HEK293 (cell line): ENCODE measurements around the gene NDE1.

Experiments
- CTCF ChIA-PET: fragments of 350-600 bp; formaldehyde crosslinking; extraction: SDS; loops from one replicate; lab custom pipeline; 2021; ENCODE audit warnings: antibody characterized with exemption; lab: Yijun Ruan, JAX
- POLR2A ChIA-PET: fragments of 300-600 bp; formaldehyde crosslinking; extraction: SDS; loops from one replicate; lab custom pipeline; 2020; ENCODE audit warnings: antibody characterized with exemption, inconsistent platforms; lab: Yijun Ruan, JAX
- H3K27ac ChIP-seq: fragments of 200-500 bp; sonication (Bioruptor generic); 2 replicates; pipeline ENCODE4 v1.5.1; 2014; ENCODE audit warnings: low read depth, low read length, control low read depth, inconsistent platforms; ENCODE audit errors: extremely low read depth
- H3K36me3 ChIP-seq, 2 experiments: fragments of 200-500 bp in 1 of 2; sonication (Bioruptor generic) in 1 of 2; 1 replicate in 1 of 2; 2 replicates in 1 of 2; pipeline ENCODE4 v1.5.1; 2014 to 2017; ENCODE audit warnings: inconsistent platforms in 2 of 2, low read length in 2 of 2; ENCODE audit not compliant: control insufficient read depth in 2 of 2, insufficient read depth in 1 of 2
- H3K4me1 ChIP-seq: fragments of 200-500 bp; sonication (Bioruptor generic); 2 replicates; pipeline ENCODE4 v1.5.1; 2014; ENCODE audit warnings: mild to moderate bottlenecking, low read length, inconsistent platforms; ENCODE audit not compliant: control insufficient read depth, insufficient read depth
- H3K4me3 ChIP-seq: 2 replicates; pipeline ENCODE4 v1.5.1; 2011; ENCODE audit warnings: low read depth, mild to moderate bottlenecking, control low read depth, low read length, moderate library complexity
- H3K9me3 ChIP-seq: fragments of 200-500 bp; sonication (Bioruptor generic); 2 replicates; pipeline ENCODE4 v1.5.1; 2014; ENCODE audit warnings: low read depth, low read length, inconsistent platforms; ENCODE audit not compliant: control insufficient read depth, insufficient read depth
- GFI1B ChIP-seq: fragments of 450-650 bp; formaldehyde crosslinking; IDR thresholded peaks from 2 replicates; pipeline ENCODE4 v1.5.1; 2016; ENCODE audit warnings: missing biosample characterization, missing genetic modification characterization
- KLF10 ChIP-seq: fragments of 450-650 bp; IDR thresholded peaks from 2 replicates; pipeline ENCODE4 v1.5.1; 2018; ENCODE audit warnings: missing biosample characterization, mild to moderate bottlenecking, missing genetic modification characterization
- OSR2 ChIP-seq: fragments of 450-650 bp; formaldehyde crosslinking; IDR thresholded peaks from 2 replicates; pipeline ENCODE4 v1.5.1; 2016; ENCODE audit warnings: missing biosample characterization, missing genetic modification characterization
- REPIN1 ChIP-seq: fragments of 450-650 bp; formaldehyde crosslinking; IDR thresholded peaks from 2 replicates; pipeline ENCODE4 v1.5.1; 2017; ENCODE audit warnings: missing biosample characterization, missing genetic modification characterization, low read depth
- YY1 ChIP-seq: fragments of 450-650 bp; formaldehyde crosslinking; IDR thresholded peaks from 2 replicates; pipeline ENCODE4 v1.5.1; 2018; ENCODE audit warnings: missing biosample characterization, missing genetic modification characterization
- ZBTB20 ChIP-seq: fragments of 450-650 bp; formaldehyde crosslinking; IDR thresholded peaks from 2 replicates; pipeline ENCODE4 v1.5.1; 2016; ENCODE audit warnings: missing biosample characterization, missing genetic modification characterization
- ZBTB6 ChIP-seq: fragments of 450-650 bp; formaldehyde crosslinking; IDR thresholded peaks from 2 replicates; pipeline ENCODE4 v1.5.1; 2017; ENCODE audit warnings: missing biosample characterization, missing genetic modification characterization
- ZFP41 ChIP-seq: fragments of 450-650 bp; formaldehyde crosslinking; IDR thresholded peaks from 2 replicates; pipeline ENCODE4 v1.5.1; 2016; ENCODE audit warnings: missing biosample characterization, missing genetic modification characterization, borderline replicate concordance
- ZFP69B ChIP-seq: fragments of 450-650 bp; formaldehyde crosslinking; IDR thresholded peaks from 2 replicates; pipeline ENCODE4 v1.5.1; 2016; ENCODE audit warnings: missing biosample characterization, missing genetic modification characterization
- ZNF18 ChIP-seq: fragments of 450-650 bp; formaldehyde crosslinking; IDR thresholded peaks from 2 replicates; pipeline ENCODE4 v1.5.1; 2016; ENCODE audit warnings: missing biosample characterization, missing genetic modification characterization
- ZNF341 ChIP-seq: fragments of 450-650 bp; formaldehyde crosslinking; IDR thresholded peaks from 2 replicates; pipeline ENCODE4; 2016; ENCODE audit warnings: low read depth, missing biosample characterization, missing genetic modification characterization
- ZNF391 ChIP-seq: fragments of 450-650 bp; formaldehyde crosslinking; IDR thresholded peaks from 2 replicates; pipeline ENCODE4 v1.5.1; 2016; ENCODE audit warnings: low read depth, missing biosample characterization, missing genetic modification characterization, borderline replicate concordance
- ZNF488 ChIP-seq: fragments of 450-650 bp; formaldehyde crosslinking; IDR thresholded peaks from 2 replicates; pipeline ENCODE4 v1.5.1; 2016; ENCODE audit warnings: missing biosample characterization, missing genetic modification characterization
- ZNF544 ChIP-seq: fragments of 450-650 bp; formaldehyde crosslinking; IDR thresholded peaks from 2 replicates; pipeline ENCODE4 v1.5.0; 2017; ENCODE audit warnings: missing biosample characterization, missing genetic modification characterization
- ZNF791 ChIP-seq: fragments of 450-650 bp; formaldehyde crosslinking; IDR thresholded peaks from 2 replicates; pipeline ENCODE4 v1.5.1; 2016; ENCODE audit warnings: missing biosample characterization, missing genetic modification characterization
- ZXDB ChIP-seq: fragments of 450-650 bp; formaldehyde crosslinking; IDR thresholded peaks from 2 replicates; pipeline ENCODE4 v1.5.1; 2016; ENCODE audit warnings: missing biosample characterization, missing genetic modification characterization
- TF ChIP-seq, protein P1 (sequence below): fragments of 450-650 bp; formaldehyde crosslinking; IDR thresholded peaks from 2 replicates; pipeline ENCODE4 v1.5.1; 2016; ENCODE audit warnings: missing biosample characterization, missing genetic modification characterization
- TF ChIP-seq, protein P2 (sequence below): IDR thresholded peaks from 2 replicates; pipeline ENCODE4 v1.6.1; 2011; ENCODE audit warnings: mild to moderate bottlenecking, low read depth, low read length, borderline replicate concordance

The NDE1 gene

GRCh38 chr16:15604460-15605440, 45.3 kb upstream of the NDE1 start:
- no peaks in the 10 kb centered on the region for H3K9me3 ChIP-seq
- no peaks in the 10 kb centered on the region for H3K4me1 ChIP-seq
- no peak for TF ChIP-seq ZBTB6
- TF ChIP-seq ZNF18 (tag by site-specific recombination): no peak
- no peak for TF ChIP-seq GFI1B
- no peak for TF ChIP-seq ZNF391 (tag by site-specific recombination)
- no peak for TF ChIP-seq ZFP41 (tag by site-specific recombination)
- TF ChIP-seq OSR2 (tag by site-specific recombination): no peak
- TF ChIP-seq ZNF488 (tag by site-specific recombination): no peak
- TF ChIP-seq, protein P1, sequence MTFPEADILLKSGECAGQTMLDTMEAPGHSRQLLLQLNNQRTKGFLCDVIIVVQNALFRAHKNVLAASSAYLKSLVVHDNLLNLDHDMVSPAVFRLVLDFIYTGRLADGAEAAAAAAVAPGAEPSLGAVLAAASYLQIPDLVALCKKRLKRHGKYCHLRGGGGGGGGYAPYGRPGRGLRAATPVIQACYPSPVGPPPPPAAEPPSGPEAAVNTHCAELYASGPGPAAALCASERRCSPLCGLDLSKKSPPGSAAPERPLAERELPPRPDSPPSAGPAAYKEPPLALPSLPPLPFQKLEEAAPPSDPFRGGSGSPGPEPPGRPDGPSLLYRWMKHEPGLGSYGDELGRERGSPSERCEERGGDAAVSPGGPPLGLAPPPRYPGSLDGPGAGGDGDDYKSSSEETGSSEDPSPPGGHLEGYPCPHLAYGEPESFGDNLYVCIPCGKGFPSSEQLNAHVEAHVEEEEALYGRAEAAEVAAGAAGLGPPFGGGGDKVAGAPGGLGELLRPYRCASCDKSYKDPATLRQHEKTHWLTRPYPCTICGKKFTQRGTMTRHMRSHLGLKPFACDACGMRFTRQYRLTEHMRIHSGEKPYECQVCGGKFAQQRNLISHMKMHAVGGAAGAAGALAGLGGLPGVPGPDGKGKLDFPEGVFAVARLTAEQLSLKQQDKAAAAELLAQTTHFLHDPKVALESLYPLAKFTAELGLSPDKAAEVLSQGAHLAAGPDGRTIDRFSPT (tag by site-specific recombination): no peak
- TF ChIP-seq ZFP69B (tag by site-specific recombination): no peak
- no peak for TF ChIP-seq ZNF544 (tag by site-specific recombination)
- no peak for TF ChIP-seq ZXDB (tag by site-specific recombination)
- no peak for TF ChIP-seq YY1
- TF ChIP-seq ZBTB20 (tag by site-specific recombination): no peak
- no peak for TF ChIP-seq ZNF341 (tag by site-specific recombination)
- TF ChIP-seq, protein P2, sequence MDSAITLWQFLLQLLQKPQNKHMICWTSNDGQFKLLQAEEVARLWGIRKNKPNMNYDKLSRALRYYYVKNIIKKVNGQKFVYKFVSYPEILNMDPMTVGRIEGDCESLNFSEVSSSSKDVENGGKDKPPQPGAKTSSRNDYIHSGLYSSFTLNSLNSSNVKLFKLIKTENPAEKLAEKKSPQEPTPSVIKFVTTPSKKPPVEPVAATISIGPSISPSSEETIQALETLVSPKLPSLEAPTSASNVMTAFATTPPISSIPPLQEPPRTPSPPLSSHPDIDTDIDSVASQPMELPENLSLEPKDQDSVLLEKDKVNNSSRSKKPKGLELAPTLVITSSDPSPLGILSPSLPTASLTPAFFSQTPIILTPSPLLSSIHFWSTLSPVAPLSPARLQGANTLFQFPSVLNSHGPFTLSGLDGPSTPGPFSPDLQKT: no peak
- no peak for TF ChIP-seq ZNF791 (tag by site-specific recombination)
- no peak for TF ChIP-seq REPIN1 (tag by site-specific recombination)
- TF ChIP-seq KLF10 (tag by site-specific recombination): no peak
- ChIA-PET CTCF (interaction anchor here (0.5 to 0.9 kb wide), 3 partner anchors 9 to 54 kb away, joined by 3 to 4 read pairs (median 3); no protein-coding TSS in a partner anchor), POLR2A (no interaction called here)
- H3K4me3 ChIP-seq: no peak overlapping the region
- H3K27ac ChIP-seq: no peak overlapping the region
- H3K36me3 ChIP-seq: peaks cover 35 to 93% of the 10 kb centered on the region in 2 experiments
